GM23338 (cell line): ENCODE data around the gene LITAF. TPM values are rescaled to one million over a fixed set of nuclear protein-coding genes. Genes with fewer than 3 reads are reported as not detected.

ENCODE experiments used
- ATAC-seq: fragments of 200-7000 bp; cut with Tn5 transposase; 3 replicates; pipeline ENCODE4 v1.9.1; 2020
- DNase-seq: peaks from one replicate; pipeline ENCODE4 v3.0.0-alpha.2; 2015; ENCODE audit warnings: low spot score
- H2AFZ ChIP-seq: fragments of 200-600 bp; sonication (generic); 2 replicates; pipeline ENCODE4 v1.8.0; 2016; ENCODE audit warnings: antibody characterized with exemption, mild to moderate bottlenecking, moderate library complexity
- H3F3A ChIP-seq: fragments of 200-600 bp; sonication (generic); replicated peaks from 2 replicates; pipeline ENCODE4 v1.8.0; 2017; ENCODE audit warnings: antibody characterized with exemption, mixed run types, low read depth
- H3K27ac ChIP-seq: fragments of 200-600 bp; sonication (generic); 2 replicates; pipeline ENCODE4 v1.6.1; 2016; ENCODE audit warnings: low read depth
- H3K27me3 ChIP-seq: fragments of 200-600 bp; sonication (generic); 2 replicates; pipeline ENCODE4 v1.8.0; 2016; ENCODE audit warnings: mild to moderate bottlenecking, mixed run types, moderate library complexity; ENCODE audit not compliant: insufficient read depth
- H3K36me3 ChIP-seq: fragments of 200-600 bp; sonication (generic); 2 replicates; pipeline ENCODE4 v1.8.0; 2016; ENCODE audit warnings: mild to moderate bottlenecking; ENCODE audit not compliant: insufficient read depth
- H3K4me1 ChIP-seq: fragments of 200-600 bp; sonication (generic); 2 replicates; pipeline ENCODE4 v1.8.0; 2016; ENCODE audit warnings: mild to moderate bottlenecking, moderate library complexity; ENCODE audit not compliant: insufficient read depth
- H3K4me2 ChIP-seq: fragments of 200-600 bp; sonication (generic); 2 replicates; pipeline ENCODE4 v1.7.1; 2017; ENCODE audit warnings: mixed run types
- H3K4me3 ChIP-seq: fragments of 200-600 bp; sonication (generic); 2 replicates; pipeline ENCODE4 v1.6.1; 2016; ENCODE audit warnings: mixed run types
- H3K79me2 ChIP-seq: fragments of 200-600 bp; sonication (generic); replicated peaks from 2 replicates; pipeline ENCODE4 v1.8.0; 2017; ENCODE audit warnings: mild to moderate bottlenecking; ENCODE audit not compliant: insufficient read depth
- H3K9me2 ChIP-seq: fragments of 200-600 bp; sonication (generic); 2 replicates; pipeline ENCODE4 v1.8.0; 2017; ENCODE audit not compliant: insufficient read depth
- H4K20me1 ChIP-seq: fragments of 200-600 bp; sonication (generic); replicated peaks from 2 replicates; pipeline ENCODE4 v1.8.0; 2017; ENCODE audit warnings: mild to moderate bottlenecking; ENCODE audit not compliant: insufficient read depth
- H3K27ac Mint-ChIP-seq: 2 replicates; pipeline ENCODE4 v1.8.0; 2020; ENCODE audit warnings: inconsistent platforms, mild to moderate bottlenecking, moderate library complexity, mixed read lengths
- H3K27me3 Mint-ChIP-seq: 3 replicates; pipeline ENCODE4 v1.8.0; 2022; ENCODE audit warnings: low read depth, mild to moderate bottlenecking, moderate library complexity, mixed read lengths, inconsistent platforms; ENCODE audit not compliant: insufficient read depth, poor library complexity
- H3K36me3 Mint-ChIP-seq: 3 replicates; pipeline ENCODE4 v1.8.0; 2021; ENCODE audit warnings: low read depth, mild to moderate bottlenecking, inconsistent platforms, moderate library complexity, mixed read lengths
- H3K4me1 Mint-ChIP-seq: 3 replicates; pipeline ENCODE4 v1.8.0; 2020; ENCODE audit warnings: mild to moderate bottlenecking, inconsistent platforms, mixed read lengths
- H3K4me3 Mint-ChIP-seq: 3 replicates; pipeline ENCODE4 v1.8.0; 2021; ENCODE audit warnings: moderate library complexity, mild to moderate bottlenecking, inconsistent platforms, mixed read lengths
- H3K9me3 Mint-ChIP-seq: 3 replicates; pipeline ENCODE4 v1.8.0; 2020; ENCODE audit warnings: moderate library complexity, mild to moderate bottlenecking, inconsistent platforms, mixed read lengths
- CREB1 ChIP-seq: fragments of 250-450 bp; sonication (Bioruptor Pico); IDR thresholded peaks from 2 replicates; pipeline ENCODE4 v1.5.0; 2020; ENCODE audit warnings: low read depth, mild to moderate bottlenecking, moderate library complexity
- CTCF ChIP-seq, 2 experiments: fragments of 200-600 bp in 1 of 2; sonication (generic) in 1 of 2; conservative IDR thresholded peaks; 2 replicates each; pipeline versions ENCODE4 v1.5.1 to v1.6.1; 2016 to 2017; ENCODE audit warnings: antibody characterized with exemption in 2 of 2, low read depth in 2 of 2, mild to moderate bottlenecking in 2 of 2, moderate library complexity in 1 of 2
- JUNB ChIP-seq: IDR thresholded peaks from one replicate; pipeline ENCODE4 v1.6.1; 2016; ENCODE audit warnings: antibody characterized with exemption; ENCODE audit not compliant: unreplicated experiment
- POLR2AphosphoS5 ChIP-seq: IDR thresholded peaks from 2 replicates; pipeline ENCODE4 v1.6.1; 2016; ENCODE audit warnings: antibody characterized with exemption, low read depth
- ZNF114 ChIP-seq: fragments of 250-450 bp; sonication (Bioruptor Pico); IDR thresholded peaks from 2 replicates; pipeline ENCODE4 v1.5.0; 2020; ENCODE audit warnings: mild to moderate bottlenecking, moderate library complexity
- ZNF331 ChIP-seq: fragments of 250-450 bp; sonication (Bioruptor Pico); IDR thresholded peaks from 2 replicates; pipeline ENCODE4 v1.5.0; 2020; ENCODE audit warnings: low read depth, mild to moderate bottlenecking, moderate library complexity
- ZNF462 ChIP-seq: fragments of 250-450 bp; sonication (Bioruptor Pico); IDR thresholded peaks from 2 replicates; pipeline ENCODE4 v1.5.0; 2020; ENCODE audit warnings: mild to moderate bottlenecking, moderate library complexity
- polyA plus RNA-seq: library from polyadenylated mRNA; unstranded; fragments of >200 nt; fragmentation: Nextera tagmentation; extraction: Ambion mirVana; gene quantifications from 2 replicates; pipeline ENCODE4 v1.2.1, GENCODE V29; 2016
- total RNA-seq: library from RNA; depleted of rRNA; stranded (reverse); fragments of >200 nt; shearing (Covaris generic); gene quantifications from 2 replicates; pipeline ENCODE4 v1.2.3, GENCODE V29; 2014

Gene LITAF
- total and polyA plus RNA-seq, 2 experiments from 2014 or later = 131 to 158 TPM

- TF ChIP-seq ZNF331 (CRISPR knock-in tag) (no peak), CREB1 (peak; percentile 62; the same call in 1 of the 2 replicates), CTCF (conservative IDR thresholded peaks at IDR 0.05; ENCODE audit: low read depth in 2 of 2) (no peak)
- Histone ChIP-seq H4K20me1 (peaks cover 20% of the 10 kb centered on the region; the same call in 1 of the 2 replicates), H2AFZ (no peak overlapping the region), H3K4me1 (peaks cover 19% of the 10 kb centered on the region; the same call in 1 of the 2 replicates), H3F3A (0 out of 2 replicates have a peak, but pooled peaks cover 3% of the 10 kb centered on the region), H3K27me3 (no peaks in the 10 kb centered on the region), H3K36me3 (no peaks in the 10 kb centered on the region), H3K27ac (0 out of 2 replicates have a peak overlapping the region, but pooled peaks have one; percentile 55), H3K4me3 (no peak overlapping the region), H3K4me2 (no peak overlapping the region), H3K79me2 (peaks cover 100% of the 10 kb centered on the region), H3K9me2 (no peaks in the 10 kb centered on the region)
- H3K27me3 Mint-ChIP-seq = peaks cover 3% of the 10 kb centered on the region
- H3K4me3 Mint-ChIP-seq = no peak overlapping the region
- H3K9me3 Mint-ChIP-seq = no peaks in the 10 kb centered on the region
- H3K27ac Mint-ChIP-seq = peak overlapping the region; percentile 78
- peaks cover 10% of the 10 kb centered on the region for H3K36me3 Mint-ChIP-seq
- peaks cover 12% of the 10 kb centered on the region for H3K4me1 Mint-ChIP-seq
- ATAC-seq (no peak), DNase-seq (peak; percentile 19)
Measured at GRCh38 chr16:11572301-11572995, 14.3 kb downstream of the LITAF start.

GRCh38 chr16:11571549-11571948, 15.2 kb downstream of the LITAF start:
- H3K27ac Mint-ChIP-seq = peak overlapping the region; percentile 59; the same call in 1 of the 2 replicates
- ATAC-seq = peak; percentile 36
- no peak overlapping the region for H3K4me3 ChIP-seq
- H3K4me1 Mint-ChIP-seq = peaks cover 12% of the 10 kb centered on the region
- no peaks in the 10 kb centered on the region for H3K36me3 ChIP-seq
- no peak for DNase-seq
- no peaks in the 10 kb centered on the region for H3K27me3 ChIP-seq
- H2AFZ ChIP-seq = no peak overlapping the region
- TF ChIP-seq JUNB (no peak), ZNF331 (CRISPR knock-in tag) (no peak)
- H3K9me3 Mint-ChIP-seq = no peaks in the 10 kb centered on the region
- H3K4me2 ChIP-seq = no peak overlapping the region
- peaks cover 25% of the 10 kb centered on the region; the same call in 1 of the 2 replicates for H4K20me1 ChIP-seq
- H3K9me2 ChIP-seq = no peaks in the 10 kb centered on the region
- H3K79me2 ChIP-seq = peaks cover 100% of the 10 kb centered on the region
- H3K27ac ChIP-seq = 0 out of 2 replicates have a peak overlapping the region, but pooled peaks have one; percentile 55
- H3F3A ChIP-seq = 0 out of 2 replicates have a peak, but pooled peaks cover 3% of the 10 kb centered on the region
- peaks cover 7% of the 10 kb centered on the region for H3K27me3 Mint-ChIP-seq
- H3K36me3 Mint-ChIP-seq = peaks cover 9% of the 10 kb centered on the region; the same call in 2 of the 3 replicates
- H3K4me1 ChIP-seq = peaks cover 19% of the 10 kb centered on the region; the same call in 1 of the 2 replicates
- H3K4me3 Mint-ChIP-seq = no peak overlapping the region

GRCh38 chr16:11570806-11571205, 15.9 kb downstream of the LITAF start:
- Histone ChIP-seq H3K4me3 (no peak overlapping the region), H3K36me3 (no peaks in the 10 kb centered on the region), H3F3A (0 out of 2 replicates have a peak, but pooled peaks cover 7% of the 10 kb centered on the region), H3K9me2 (no peaks in the 10 kb centered on the region), H4K20me1 (peaks cover 31% of the 10 kb centered on the region), H3K79me2 (peaks cover 100% of the 10 kb centered on the region), H2AFZ (no peak overlapping the region), H3K4me2 (no peak overlapping the region), H3K4me1 (peaks cover 19% of the 10 kb centered on the region; the same call in 1 of the 2 replicates), H3K27me3 (no peaks in the 10 kb centered on the region), H3K27ac (no peak overlapping the region)
- Mint-ChIP-seq H3K4me3 (no peak overlapping the region), H3K4me1 (peaks cover 12% of the 10 kb centered on the region), H3K27me3 (peaks cover 11% of the 10 kb centered on the region), H3K9me3 (no peaks in the 10 kb centered on the region), H3K27ac (0 out of 2 replicates have a peak overlapping the region, but pooled peaks have one; percentile 59), H3K36me3 (peaks cover 11% of the 10 kb centered on the region; the same call in 2 of the 3 replicates)
- DNase-seq = no peak
- no peak for ATAC-seq
- TF ChIP-seq POLR2AphosphoS5 = no peak
- TF ChIP-seq ZNF462 = no peak
- TF ChIP-seq ZNF114 (CRISPR knock-in tag) = no peak
- no peak for TF ChIP-seq ZNF331 (CRISPR knock-in tag)
